AG04450 (cell line): ENCODE measurements around the gene CNIH3. TPM values are rescaled to one million over a fixed set of nuclear protein-coding genes. Genes with fewer than 3 reads are reported as not detected.
A peak's percentile ranks its signal among the peaks of the same experiment; 100 is the strongest.

Experiments
- CTCF ChIA-PET: fragments of 300-600, 350-600 bp; formaldehyde crosslinking; extraction: SDS; loops from one replicate; lab custom pipeline; 2022; ENCODE audit warnings: antibody characterized with exemption, inconsistent platforms; lab: Charles Lee
- POLR2A ChIA-PET: fragments of 350-600 bp; formaldehyde crosslinking; extraction: SDS; loops from one replicate; lab custom pipeline; 2021; ENCODE audit warnings: antibody characterized with exemption, inconsistent platforms; lab: Yijun Ruan, JAX
- DNase-seq: peaks from one replicate; pipeline ENCODE4 v3.0.0-alpha.2; 2011; ENCODE audit warnings: low read depth, low spot score
- H3K27ac ChIP-seq: one replicate; pipeline ENCODE4 v1.5.1; 2012; ENCODE audit warnings: low read depth, low read length, control low read depth
- H3K27me3 ChIP-seq: one replicate; pipeline ENCODE4 v1.6.0; 2012; ENCODE audit warnings: low read length; ENCODE audit not compliant: control insufficient read depth, insufficient read depth
- H3K4me3 ChIP-seq: 2 replicates; pipeline ENCODE4 v1.5.1; 2011; ENCODE audit warnings: mild to moderate bottlenecking, low read depth, low read length, control low read depth
- H3K9me3 ChIP-seq: 2 replicates; pipeline ENCODE4 v1.5.1; 2012; ENCODE audit warnings: low read length; ENCODE audit not compliant: control insufficient read depth, insufficient read depth
- CTCF ChIP-seq: IDR thresholded peaks from 2 replicates; pipeline ENCODE4 v1.5.1; 2011; ENCODE audit warnings: low read depth, low read length, control low read depth, inconsistent platforms
- polyA plus RNA-seq: library from polyadenylated mRNA; depleted of rRNA; stranded (reverse); fragments of >200 nt; gene quantifications from 2 replicates; pipeline ENCODE4 v1.2.3, GENCODE V29; 2011

The CNIH3 gene
- polyA plus RNA-seq, 1 experiment, result 6.5 TPM

GRCh38 chr1:224582041-224582440 lies 34.1 kb upstream of the CNIH3 start:
- DNase-seq, result peak; percentile 64
- ChIA-PET POLR2A (interaction anchor here (1.2 kb wide), 1 partner anchor 11 kb away, joined by 10 read pairs; no protein-coding TSS in a partner anchor), CTCF (no interaction called here)
- H3K4me3 ChIP-seq, result no peak overlapping the region
- no peaks in the 10 kb centered on the region for H3K9me3 ChIP-seq
- H3K27ac ChIP-seq, result no peak overlapping the region
- TF ChIP-seq CTCF, result no peak
- H3K27me3 ChIP-seq, result no peaks in the 10 kb centered on the region

- DNase-seq, result no peak
- TF ChIP-seq CTCF, result no peak
- Histone ChIP-seq H3K27ac (no peak overlapping the region), H3K4me3 (no peak overlapping the region), H3K9me3 (peaks cover 3% of the 10 kb centered on the region; the same call in 1 of the 2 replicates), H3K27me3 (no peaks in the 10 kb centered on the region)
- CTCF ChIA-PET, result interaction anchor here (1.2 kb wide), 1 partner anchor 70 kb away, joined by 5 read pairs; no protein-coding TSS in a partner anchor
- POLR2A ChIA-PET, result no interaction called here
Measured at GRCh38 chr1:224583774-224584173, 32.3 kb upstream of the CNIH3 start.

GRCh38 chr1:224585051-224585450 lies 31.1 kb upstream of the CNIH3 start:
- POLR2A ChIA-PET, result no interaction called here
- no peak for TF ChIP-seq CTCF
- Histone ChIP-seq H3K9me3 (peaks cover 5% of the 10 kb centered on the region; the same call in 1 of the 2 replicates), H3K27ac (no peak overlapping the region), H3K27me3 (no peaks in the 10 kb centered on the region), H3K4me3 (no peak overlapping the region)
- no peak for DNase-seq
- CTCF ChIA-PET, result no interaction called here

- H3K27ac ChIP-seq, result no peak overlapping the region
- H3K27me3 ChIP-seq, result no peaks in the 10 kb centered on the region
- H3K9me3 ChIP-seq, result peaks cover 5% of the 10 kb centered on the region; the same call in 1 of the 2 replicates
- no peak overlapping the region for H3K4me3 ChIP-seq
- DNase-seq, result no peak
- POLR2A ChIA-PET, result no interaction called here
- CTCF ChIA-PET, result no interaction called here
- TF ChIP-seq CTCF, result no peak
Measured at GRCh38 chr1:224587051-224587450, 29.1 kb upstream of the CNIH3 start.

- TF ChIP-seq CTCF, result no peak
- no peak overlapping the region for H3K27ac ChIP-seq
- no peaks in the 10 kb centered on the region for H3K27me3 ChIP-seq
- CTCF ChIA-PET, result interaction anchor here (1.0 to 1.4 kb wide), 2 partner anchors 74 to 263 kb away, joined by 4 to 5 read pairs; no protein-coding TSS in a partner anchor
- peaks cover 5% of the 10 kb centered on the region; the same call in 1 of the 2 replicates for H3K9me3 ChIP-seq
- POLR2A ChIA-PET, result interaction anchor here (0.6 kb wide), 1 partner anchor 27 kb away, joined by 3 read pairs; no protein-coding TSS in a partner anchor
- no peak overlapping the region for H3K4me3 ChIP-seq
- no peak for DNase-seq
Measured at GRCh38 chr1:224588515-224588914, 27.6 kb upstream of the CNIH3 start.
